IMR-90 (cell line): ENCODE results near the gene HYAL3.

Source experiments
- BHLHE40 ChIP-seq: fragments of 150-350 bp; IDR thresholded peaks from 2 replicates; pipeline ENCODE4 v1.6.1; 2016; ENCODE audit warnings: mild to moderate bottlenecking, low read depth, low read length
- MAFK ChIP-seq: IDR thresholded peaks from 2 replicates; pipeline ENCODE4 v1.6.1; 2012; ENCODE audit warnings: low read depth, low read length, improper control_type of control experiment
- NFE2L2 ChIP-seq: fragments of 150-350 bp; IDR thresholded peaks from 2 replicates; pipeline ENCODE4 v1.6.1; 2016; ENCODE audit warnings: low read depth, mild to moderate bottlenecking, low read length
- POLR2A ChIP-seq: IDR thresholded peaks from 2 replicates; pipeline ENCODE4 v1.6.1; 2012; ENCODE audit warnings: mild to moderate bottlenecking, low read depth, low read length
- RAD21 ChIP-seq: IDR thresholded peaks from 2 replicates; pipeline ENCODE4 v1.6.1; 2012; ENCODE audit warnings: low read length, improper control_type of control experiment
- RCOR1 ChIP-seq: IDR thresholded peaks from 2 replicates; pipeline ENCODE4 v1.6.1; 2012; ENCODE audit warnings: mild to moderate bottlenecking, low read length, improper control_type of control experiment; ENCODE audit not compliant: insufficient replicate concordance
- TF ChIP-seq, protein P1 (sequence below): conservative IDR thresholded peaks from 2 replicates; pipeline ENCODE4 v1.5.1; 2012; ENCODE audit warnings: mild to moderate bottlenecking, low read depth, low read length, improper control_type of control experiment
- TF ChIP-seq, protein P2 (sequence below): fragments of 150-350 bp; IDR thresholded peaks from 2 replicates; pipeline ENCODE4 v1.6.1; 2016; ENCODE audit warnings: low read depth, mild to moderate bottlenecking, low read length, moderate library complexity, borderline replicate concordance

DNA sequence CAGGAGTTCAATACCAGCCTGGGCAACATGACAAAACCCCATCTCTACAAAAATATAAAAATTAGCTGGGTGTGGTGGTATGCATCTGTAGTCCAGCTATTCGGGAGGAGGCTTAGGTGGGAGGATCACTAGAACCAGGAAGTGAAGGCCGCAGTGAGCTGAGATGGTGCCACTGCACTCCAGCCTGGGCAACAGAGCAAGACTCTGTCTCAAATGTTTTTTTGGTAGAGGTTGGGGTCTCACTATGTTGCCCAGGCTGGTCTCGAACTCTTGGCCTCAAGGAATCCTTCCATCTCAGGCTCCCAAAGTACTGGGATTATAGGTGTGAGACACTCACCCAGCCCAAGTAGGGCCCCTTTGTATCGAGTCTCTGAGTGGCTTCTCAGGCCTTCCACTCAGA is 5.1 kb downstream of the HYAL3 start:
- TF ChIP-seq RAD21 (no peak), NFE2L2 (no peak), RCOR1 (no peak), POLR2A (no peak), BHLHE40 (no peak), MAFK (no peak)
- TF ChIP-seq, protein P1, sequence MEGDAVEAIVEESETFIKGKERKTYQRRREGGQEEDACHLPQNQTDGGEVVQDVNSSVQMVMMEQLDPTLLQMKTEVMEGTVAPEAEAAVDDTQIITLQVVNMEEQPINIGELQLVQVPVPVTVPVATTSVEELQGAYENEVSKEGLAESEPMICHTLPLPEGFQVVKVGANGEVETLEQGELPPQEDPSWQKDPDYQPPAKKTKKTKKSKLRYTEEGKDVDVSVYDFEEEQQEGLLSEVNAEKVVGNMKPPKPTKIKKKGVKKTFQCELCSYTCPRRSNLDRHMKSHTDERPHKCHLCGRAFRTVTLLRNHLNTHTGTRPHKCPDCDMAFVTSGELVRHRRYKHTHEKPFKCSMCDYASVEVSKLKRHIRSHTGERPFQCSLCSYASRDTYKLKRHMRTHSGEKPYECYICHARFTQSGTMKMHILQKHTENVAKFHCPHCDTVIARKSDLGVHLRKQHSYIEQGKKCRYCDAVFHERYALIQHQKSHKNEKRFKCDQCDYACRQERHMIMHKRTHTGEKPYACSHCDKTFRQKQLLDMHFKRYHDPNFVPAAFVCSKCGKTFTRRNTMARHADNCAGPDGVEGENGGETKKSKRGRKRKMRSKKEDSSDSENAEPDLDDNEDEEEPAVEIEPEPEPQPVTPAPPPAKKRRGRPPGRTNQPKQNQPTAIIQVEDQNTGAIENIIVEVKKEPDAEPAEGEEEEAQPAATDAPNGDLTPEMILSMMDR = no peak
- TF ChIP-seq, protein P2, sequence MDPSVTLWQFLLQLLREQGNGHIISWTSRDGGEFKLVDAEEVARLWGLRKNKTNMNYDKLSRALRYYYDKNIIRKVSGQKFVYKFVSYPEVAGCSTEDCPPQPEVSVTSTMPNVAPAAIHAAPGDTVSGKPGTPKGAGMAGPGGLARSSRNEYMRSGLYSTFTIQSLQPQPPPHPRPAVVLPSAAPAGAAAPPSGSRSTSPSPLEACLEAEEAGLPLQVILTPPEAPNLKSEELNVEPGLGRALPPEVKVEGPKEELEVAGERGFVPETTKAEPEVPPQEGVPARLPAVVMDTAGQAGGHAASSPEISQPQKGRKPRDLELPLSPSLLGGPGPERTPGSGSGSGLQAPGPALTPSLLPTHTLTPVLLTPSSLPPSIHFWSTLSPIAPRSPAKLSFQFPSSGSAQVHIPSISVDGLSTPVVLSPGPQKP = no peak
